Neuron (in vitro differentiated cells): ENCODE results near the gene MYO1E.

Experiments used
- H2AFZ ChIP-seq: one replicate; pipeline ENCODE4 v1.6.1; 2013; ENCODE audit warnings: low read depth, mild to moderate bottlenecking, inconsistent platforms, low read length, moderate library complexity
- H3K27me3 ChIP-seq: one replicate; pipeline ENCODE4 v1.6.1; 2013; ENCODE audit warnings: low read length; ENCODE audit not compliant: insufficient read depth
- H3K36me3 ChIP-seq: one replicate; pipeline ENCODE4 v1.6.1; 2013; ENCODE audit warnings: low read length; ENCODE audit not compliant: insufficient read depth
- H3K4me1 ChIP-seq: one replicate; pipeline ENCODE4 v1.6.1; 2013; ENCODE audit warnings: low read length; ENCODE audit not compliant: insufficient read depth
- H3K4me3 ChIP-seq: 2 replicates; pipeline ENCODE4 v1.5.1; 2013; ENCODE audit warnings: mild to moderate bottlenecking, low read length, moderate library complexity
- H3K9me3 ChIP-seq: one replicate; pipeline ENCODE4 v1.6.1; 2013; ENCODE audit warnings: low read length

Gene MYO1E

DNA sequence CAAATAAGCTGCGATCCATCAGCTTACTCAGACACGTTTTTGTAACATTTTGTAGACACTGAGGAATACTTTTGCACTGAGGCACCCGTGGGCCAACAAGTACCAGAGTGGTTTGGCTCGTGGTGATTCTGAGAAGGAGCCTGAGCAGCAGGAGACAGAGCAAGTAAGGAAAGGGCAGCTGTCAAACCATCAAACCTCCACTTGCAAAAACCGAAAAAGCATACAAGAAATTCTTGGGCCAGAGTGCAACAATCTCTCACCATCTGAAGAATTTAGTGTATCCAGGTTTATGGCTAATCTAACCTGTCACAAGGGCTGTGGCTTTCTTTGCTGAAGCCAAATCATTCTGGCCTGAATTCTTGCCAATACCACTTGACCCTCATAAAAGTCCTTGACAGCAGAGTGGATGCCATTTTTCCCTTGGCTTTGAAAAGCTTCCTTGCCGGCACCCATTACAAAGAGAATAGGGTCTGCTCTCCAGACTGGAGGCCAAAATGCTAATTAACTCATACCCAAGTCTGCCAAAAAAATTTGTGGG, 56.7 kb downstream of the MYO1E start:
- no peaks in the 10 kb centered on the region for H3K27me3 ChIP-seq
- no peak overlapping the region for H3K4me3 ChIP-seq
- H3K9me3 ChIP-seq = no peaks in the 10 kb centered on the region
- H3K36me3 ChIP-seq = no peaks in the 10 kb centered on the region
- no peak overlapping the region for H2AFZ ChIP-seq
- H3K4me1 ChIP-seq = peaks cover 9% of the 10 kb centered on the region

DNA sequence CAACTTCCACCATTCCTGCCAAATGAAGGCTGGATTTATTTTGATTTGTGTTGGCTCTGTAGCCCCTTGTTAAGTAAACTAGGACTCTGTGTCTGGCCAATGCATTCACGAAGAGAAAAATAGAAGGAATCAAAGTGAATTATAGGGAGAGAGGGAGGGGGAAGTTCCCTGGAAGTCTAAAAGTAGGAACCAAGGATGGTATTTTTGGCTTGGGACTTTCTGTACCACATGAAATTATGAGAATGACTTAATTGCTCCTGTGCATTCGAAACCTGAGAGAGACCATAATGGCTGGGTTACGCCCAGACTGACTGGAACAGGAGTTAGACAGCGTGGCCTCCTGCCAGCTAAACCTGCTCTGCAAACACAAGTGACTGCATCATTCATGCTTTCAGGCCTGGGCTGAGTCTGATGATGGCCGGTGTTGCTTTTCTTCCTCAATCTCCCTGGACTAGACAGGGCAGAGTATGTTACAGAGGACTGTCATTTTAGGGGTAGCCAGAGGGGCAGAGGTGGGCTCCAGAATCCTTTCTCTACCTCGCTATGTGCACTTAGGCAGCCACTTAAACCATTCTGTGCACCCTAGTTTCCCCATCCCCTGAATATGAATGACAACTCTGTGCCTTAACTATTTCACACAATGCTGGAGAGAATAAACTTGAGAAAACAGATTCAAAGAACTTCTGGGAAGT, 58.9 kb downstream of the MYO1E start:
- no peaks in the 10 kb centered on the region for H3K36me3 ChIP-seq
- H3K27me3 ChIP-seq = no peaks in the 10 kb centered on the region
- H3K9me3 ChIP-seq = no peaks in the 10 kb centered on the region
- H3K4me3 ChIP-seq = no peak overlapping the region
- H3K4me1 ChIP-seq = peaks cover 9% of the 10 kb centered on the region
- no peak overlapping the region for H2AFZ ChIP-seq

DNA sequence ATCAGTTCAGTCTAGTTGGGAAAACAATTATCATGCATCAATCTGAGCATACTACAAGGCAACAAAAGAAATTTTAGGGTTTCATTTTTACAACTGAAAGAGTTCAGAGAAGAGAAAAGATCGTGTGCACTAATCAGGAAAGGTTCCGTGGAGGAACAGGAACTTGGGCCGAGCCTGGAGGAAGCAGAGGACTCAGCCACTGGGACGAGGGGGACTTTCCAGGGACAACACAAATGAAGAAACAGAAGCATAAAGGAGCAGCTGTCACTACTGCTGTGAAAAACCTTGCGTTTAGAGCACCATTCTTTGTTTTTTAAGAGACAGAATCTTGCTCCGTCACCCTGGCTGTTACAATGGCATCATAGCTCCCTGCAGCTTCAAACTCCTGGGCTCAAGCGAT, 60.5 kb downstream of the MYO1E start:
- H3K36me3 ChIP-seq = no peaks in the 10 kb centered on the region
- no peaks in the 10 kb centered on the region for H3K9me3 ChIP-seq
- no peaks in the 10 kb centered on the region for H3K27me3 ChIP-seq
- no peak overlapping the region for H3K4me3 ChIP-seq
- peaks cover 9% of the 10 kb centered on the region for H3K4me1 ChIP-seq
- H2AFZ ChIP-seq = no peak overlapping the region

DNA sequence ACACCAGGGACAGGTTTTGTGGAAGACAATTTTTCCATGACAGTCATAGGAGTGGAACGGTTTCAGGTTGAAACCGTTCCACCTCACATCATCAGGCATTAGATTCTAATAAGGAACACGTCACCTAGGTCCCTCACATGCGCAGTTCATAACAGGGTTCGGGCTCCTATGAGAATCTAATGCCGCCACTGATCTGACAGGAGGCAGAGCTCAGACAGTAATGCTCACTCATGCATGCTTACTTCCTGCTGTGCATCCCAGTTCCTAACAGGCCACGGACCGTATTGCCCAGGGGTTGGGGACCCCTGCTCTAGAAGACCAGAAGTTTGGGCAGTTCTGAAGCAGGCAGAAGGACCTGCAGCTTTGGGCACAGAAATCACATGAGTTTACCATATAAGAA, 61.5 kb downstream of the MYO1E start:
- no peaks in the 10 kb centered on the region for H3K36me3 ChIP-seq
- H3K4me1 ChIP-seq = peaks cover 6% of the 10 kb centered on the region
- no peaks in the 10 kb centered on the region for H3K27me3 ChIP-seq
- no peak overlapping the region for H3K4me3 ChIP-seq
- no peaks in the 10 kb centered on the region for H3K9me3 ChIP-seq
- H2AFZ ChIP-seq = no peak overlapping the region

DNA sequence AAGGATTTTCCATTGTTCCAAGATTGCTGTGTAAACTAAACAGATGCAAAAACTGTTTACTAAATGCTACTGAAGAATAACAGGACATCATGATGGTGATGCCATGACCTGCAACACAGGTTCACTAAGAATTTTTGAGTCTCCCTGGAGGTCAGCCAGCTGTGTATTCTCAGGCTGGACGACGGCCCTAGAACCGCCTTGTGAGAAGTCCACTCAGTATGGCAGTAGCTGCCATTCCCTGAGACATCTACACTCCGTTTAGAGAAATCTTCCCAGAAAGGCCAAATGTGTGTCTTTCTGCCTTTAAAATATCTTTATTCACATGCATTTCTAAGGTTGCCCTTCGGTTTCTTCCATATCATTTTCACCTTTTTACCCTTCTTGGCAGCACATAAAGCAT, 63.3 kb downstream of the MYO1E start:
- Histone ChIP-seq H2AFZ (no peak overlapping the region), H3K9me3 (no peaks in the 10 kb centered on the region), H3K4me3 (no peak overlapping the region), H3K36me3 (no peaks in the 10 kb centered on the region), H3K27me3 (no peaks in the 10 kb centered on the region), H3K4me1 (no peaks in the 10 kb centered on the region)

DNA sequence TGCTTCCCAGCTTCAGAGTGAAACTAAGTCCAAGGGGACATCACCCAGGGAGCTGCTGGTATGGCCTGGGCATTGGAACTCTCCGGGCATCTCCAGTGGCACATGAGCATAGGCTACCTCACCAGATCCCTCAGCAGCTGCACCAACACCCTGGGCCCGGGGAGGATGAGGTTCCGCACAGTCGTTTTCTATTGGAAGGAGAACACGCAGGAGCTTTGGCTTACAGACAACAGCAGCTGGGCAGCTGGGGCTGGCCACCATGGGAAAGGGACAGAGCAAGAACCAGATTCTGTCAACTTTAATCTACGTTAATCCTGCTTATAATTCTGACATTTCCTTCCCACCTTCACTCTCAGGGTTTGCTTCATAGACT, 65.5 kb downstream of the MYO1E start:
- H3K4me3 ChIP-seq = no peak overlapping the region
- no peaks in the 10 kb centered on the region for H3K36me3 ChIP-seq
- no peak overlapping the region for H2AFZ ChIP-seq
- no peaks in the 10 kb centered on the region for H3K9me3 ChIP-seq
- no peaks in the 10 kb centered on the region for H3K4me1 ChIP-seq
- H3K27me3 ChIP-seq = no peaks in the 10 kb centered on the region

DNA sequence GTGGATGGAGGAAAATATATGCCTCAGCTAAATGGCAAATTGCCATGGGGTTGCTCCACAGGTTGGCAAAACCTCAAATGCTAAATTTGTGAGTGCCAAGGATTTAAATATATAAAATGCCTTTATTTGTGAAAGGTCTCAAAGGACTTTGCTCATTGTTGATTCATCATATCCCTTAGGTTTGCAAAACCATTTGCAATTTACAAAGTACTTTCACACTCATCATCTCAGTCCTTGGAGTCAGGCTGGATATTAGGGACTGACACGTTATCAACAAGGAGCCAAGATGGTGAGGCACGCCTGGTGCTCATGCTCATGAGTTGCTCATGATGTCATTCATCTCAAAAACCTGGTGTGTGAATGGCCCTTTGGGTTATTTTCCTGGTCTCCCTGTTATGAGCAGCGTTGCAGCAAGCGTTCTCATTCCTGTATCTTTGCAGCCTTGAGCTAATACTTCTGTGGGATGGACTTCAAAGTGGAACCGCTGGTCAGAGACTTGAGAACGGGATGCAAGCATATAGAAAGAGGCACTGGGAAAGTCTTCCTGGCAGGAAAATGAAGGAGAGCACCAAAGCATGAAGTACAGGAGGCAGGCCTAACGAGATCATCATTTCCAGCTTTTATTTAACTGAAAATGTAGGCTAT, 66.0 kb downstream of the MYO1E start:
- Histone ChIP-seq H3K36me3 (no peaks in the 10 kb centered on the region), H3K9me3 (no peaks in the 10 kb centered on the region), H2AFZ (no peak overlapping the region), H3K4me1 (no peaks in the 10 kb centered on the region), H3K4me3 (no peak overlapping the region), H3K27me3 (no peaks in the 10 kb centered on the region)

DNA sequence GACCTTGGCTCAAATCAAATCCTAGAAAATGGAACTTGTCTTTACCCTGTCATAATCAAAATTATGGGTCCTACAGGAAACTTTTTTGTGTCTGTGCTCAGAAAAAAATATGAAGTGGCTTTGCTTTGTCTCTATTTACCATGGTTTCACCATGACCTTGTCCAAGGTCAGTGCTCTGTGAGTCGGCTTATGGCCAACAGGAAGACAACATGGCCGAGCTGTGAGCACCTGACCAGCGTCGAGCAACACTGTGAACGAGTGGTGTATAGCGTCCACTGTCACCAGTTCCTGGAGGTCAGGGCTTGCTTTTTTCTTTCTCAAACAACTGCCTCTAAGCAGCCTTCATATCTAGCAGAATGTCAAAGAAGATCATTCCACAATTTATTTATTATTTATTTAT, 67.9 kb downstream of the MYO1E start:
- H3K4me3 ChIP-seq = no peak overlapping the region
- H3K36me3 ChIP-seq = no peaks in the 10 kb centered on the region
- H3K4me1 ChIP-seq = no peaks in the 10 kb centered on the region
- H3K9me3 ChIP-seq = no peaks in the 10 kb centered on the region
- H2AFZ ChIP-seq = no peak overlapping the region
- no peaks in the 10 kb centered on the region for H3K27me3 ChIP-seq

DNA sequence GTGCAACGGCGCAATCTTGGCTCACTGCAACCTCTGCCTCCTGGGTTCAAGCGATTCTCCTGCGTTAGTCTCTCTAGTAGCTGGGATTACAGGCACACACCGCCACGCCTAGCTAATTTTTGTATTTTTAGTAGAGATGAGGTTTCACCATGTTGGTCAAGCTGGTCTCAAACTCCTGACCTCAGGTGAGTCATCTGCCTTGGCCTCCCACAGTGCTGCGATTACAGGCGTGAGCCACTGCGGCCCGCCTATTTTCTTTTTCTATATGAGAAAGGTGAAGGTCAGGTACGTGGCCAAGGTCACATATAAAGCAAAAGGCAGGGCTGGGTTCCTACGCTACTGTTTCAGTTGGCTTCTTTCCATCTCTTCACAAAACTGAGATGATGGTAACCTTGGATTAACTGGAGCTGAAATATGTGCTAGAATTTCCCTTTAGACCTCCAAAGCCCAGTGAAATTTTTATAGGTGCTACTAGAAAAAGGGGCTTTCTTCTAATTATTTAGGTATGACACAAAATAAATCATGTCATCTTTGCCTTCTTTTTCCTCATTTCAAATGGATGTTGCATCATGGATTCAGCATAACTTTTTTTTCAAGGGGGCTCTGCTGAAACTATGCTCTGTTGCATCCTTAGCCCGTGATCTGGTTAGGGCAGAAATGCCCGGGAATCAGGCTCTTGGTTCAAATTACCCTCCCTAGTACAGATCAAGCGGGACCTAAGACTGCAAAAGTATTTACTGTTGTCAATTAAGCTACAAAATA, 68.5 kb downstream of the MYO1E start:
- Histone ChIP-seq H3K4me1 (no peaks in the 10 kb centered on the region), H3K4me3 (no peak overlapping the region), H2AFZ (no peak overlapping the region), H3K27me3 (no peaks in the 10 kb centered on the region), H3K36me3 (no peaks in the 10 kb centered on the region), H3K9me3 (no peaks in the 10 kb centered on the region)

DNA sequence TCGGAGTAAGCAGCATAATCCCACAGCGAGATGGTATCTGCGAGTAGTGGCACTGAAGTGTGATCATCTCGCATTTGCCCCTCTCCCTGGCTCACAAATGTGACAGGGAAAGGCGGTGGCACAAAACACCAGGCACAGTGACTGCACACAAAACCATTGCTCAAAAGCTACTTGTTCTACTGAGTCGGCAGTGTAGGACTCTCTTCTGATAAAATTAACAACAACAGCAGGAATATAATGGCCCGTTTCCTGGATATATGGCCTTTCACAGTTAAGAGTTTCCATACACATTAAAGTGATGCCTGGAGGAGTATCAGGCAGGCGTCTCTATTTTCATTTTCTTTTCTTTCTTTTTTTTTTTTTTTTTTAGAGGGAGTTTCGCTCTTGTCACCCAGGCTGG, 69.0 kb downstream of the MYO1E start:
- no peaks in the 10 kb centered on the region for H3K27me3 ChIP-seq
- no peaks in the 10 kb centered on the region for H3K36me3 ChIP-seq
- H3K4me3 ChIP-seq = no peak overlapping the region
- H3K9me3 ChIP-seq = no peaks in the 10 kb centered on the region
- H2AFZ ChIP-seq = no peak overlapping the region
- no peaks in the 10 kb centered on the region for H3K4me1 ChIP-seq

DNA sequence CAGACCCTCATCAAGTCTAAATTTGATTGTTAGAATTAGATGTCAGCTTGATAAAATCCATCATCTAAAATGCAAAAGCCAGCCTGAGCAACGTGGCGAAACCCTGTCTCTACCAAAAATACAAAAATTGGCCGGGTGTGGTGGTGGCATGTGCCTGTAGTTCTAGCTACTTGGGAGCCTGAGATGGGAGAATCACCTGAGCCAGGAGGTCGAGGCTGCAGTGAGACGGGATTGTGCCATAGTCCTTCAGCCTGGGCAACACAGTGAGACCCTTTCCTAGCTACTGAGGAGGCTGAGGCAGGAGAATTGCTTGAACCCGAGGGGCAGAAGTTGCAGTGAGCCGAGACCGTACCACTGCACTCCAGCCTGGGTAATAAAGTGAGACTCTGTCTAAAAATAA, 69.5 kb downstream of the MYO1E start:
- no peaks in the 10 kb centered on the region for H3K9me3 ChIP-seq

DNA sequence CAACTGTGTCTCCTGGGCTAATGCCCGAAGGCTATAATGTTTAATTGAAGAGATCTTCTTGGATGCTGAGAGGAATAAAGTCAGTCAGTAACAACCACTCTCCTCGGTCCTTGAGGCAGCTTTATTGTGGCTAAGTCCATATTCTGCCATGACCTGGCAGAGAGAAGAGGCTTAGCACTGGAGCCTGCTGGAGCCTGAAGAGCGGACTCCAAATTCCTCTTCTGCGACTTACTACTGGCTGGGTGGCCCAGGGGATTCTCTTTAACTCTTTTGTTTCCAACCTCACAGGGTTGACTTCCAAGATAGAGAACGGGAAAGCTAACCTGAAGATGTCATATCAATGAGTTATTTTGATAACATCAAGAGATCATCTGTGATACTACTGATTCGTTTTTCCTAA, 71.1 kb downstream of the MYO1E start:
- Histone ChIP-seq H3K36me3 (no peaks in the 10 kb centered on the region), H2AFZ (no peak overlapping the region), H3K27me3 (no peaks in the 10 kb centered on the region), H3K4me3 (no peak overlapping the region), H3K4me1 (no peaks in the 10 kb centered on the region), H3K9me3 (no peaks in the 10 kb centered on the region)

More for the DNA sequence above, 69.5 kb downstream of the MYO1E start:
- Histone ChIP-seq H3K4me3 (no peak overlapping the region), H3K27me3 (no peaks in the 10 kb centered on the region), H2AFZ (no peak overlapping the region), H3K36me3 (no peaks in the 10 kb centered on the region), H3K4me1 (no peaks in the 10 kb centered on the region)

DNA sequence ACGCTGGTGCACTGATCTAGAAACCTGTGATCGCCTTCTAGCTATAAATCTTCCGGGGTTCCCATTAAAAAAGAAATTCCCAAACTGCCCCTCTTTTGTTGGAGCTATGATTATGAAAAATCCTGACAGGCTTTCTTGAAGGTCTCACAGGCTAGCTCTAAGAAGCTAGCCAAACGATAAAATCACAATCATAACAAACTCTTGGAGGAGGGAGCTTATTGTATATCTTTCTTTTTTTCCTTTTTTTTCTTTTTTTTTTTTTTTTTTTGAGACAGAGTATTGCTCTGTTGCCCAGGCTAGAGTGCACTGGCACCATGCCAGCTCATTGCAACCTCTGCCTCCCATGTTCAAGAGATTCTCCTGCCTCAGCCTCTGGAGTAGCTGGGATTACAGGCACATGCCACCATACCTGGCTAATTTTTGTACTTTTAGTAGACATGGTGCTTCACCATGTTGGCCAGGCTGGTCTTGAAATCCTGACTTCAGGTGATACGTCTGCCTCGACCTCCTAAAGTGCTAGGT, 72.0 kb downstream of the MYO1E start:
- no peaks in the 10 kb centered on the region for H3K9me3 ChIP-seq
- no peaks in the 10 kb centered on the region for H3K27me3 ChIP-seq
- no peak overlapping the region for H3K4me3 ChIP-seq
- H3K4me1 ChIP-seq = no peaks in the 10 kb centered on the region
- H3K36me3 ChIP-seq = no peaks in the 10 kb centered on the region
- no peak overlapping the region for H2AFZ ChIP-seq
